Stimulated activated CD8-positive, alpha-beta memory T cell treated with anti-CD3 and anti-CD28 coated beads, Interleukin-4, amount 100 ng/mL, for 1 hour (primary cell): ENCODE results near the gene ADAMTS14.

Experiments
- DNase-seq, 2 donors: peaks; one replicate each; pipeline ENCODE4 v3.0.0-alpha.2; 2020; ENCODE audit warnings: low read depth in 2 of 2, low spot score in 1 of 2

Gene ADAMTS14

DNA sequence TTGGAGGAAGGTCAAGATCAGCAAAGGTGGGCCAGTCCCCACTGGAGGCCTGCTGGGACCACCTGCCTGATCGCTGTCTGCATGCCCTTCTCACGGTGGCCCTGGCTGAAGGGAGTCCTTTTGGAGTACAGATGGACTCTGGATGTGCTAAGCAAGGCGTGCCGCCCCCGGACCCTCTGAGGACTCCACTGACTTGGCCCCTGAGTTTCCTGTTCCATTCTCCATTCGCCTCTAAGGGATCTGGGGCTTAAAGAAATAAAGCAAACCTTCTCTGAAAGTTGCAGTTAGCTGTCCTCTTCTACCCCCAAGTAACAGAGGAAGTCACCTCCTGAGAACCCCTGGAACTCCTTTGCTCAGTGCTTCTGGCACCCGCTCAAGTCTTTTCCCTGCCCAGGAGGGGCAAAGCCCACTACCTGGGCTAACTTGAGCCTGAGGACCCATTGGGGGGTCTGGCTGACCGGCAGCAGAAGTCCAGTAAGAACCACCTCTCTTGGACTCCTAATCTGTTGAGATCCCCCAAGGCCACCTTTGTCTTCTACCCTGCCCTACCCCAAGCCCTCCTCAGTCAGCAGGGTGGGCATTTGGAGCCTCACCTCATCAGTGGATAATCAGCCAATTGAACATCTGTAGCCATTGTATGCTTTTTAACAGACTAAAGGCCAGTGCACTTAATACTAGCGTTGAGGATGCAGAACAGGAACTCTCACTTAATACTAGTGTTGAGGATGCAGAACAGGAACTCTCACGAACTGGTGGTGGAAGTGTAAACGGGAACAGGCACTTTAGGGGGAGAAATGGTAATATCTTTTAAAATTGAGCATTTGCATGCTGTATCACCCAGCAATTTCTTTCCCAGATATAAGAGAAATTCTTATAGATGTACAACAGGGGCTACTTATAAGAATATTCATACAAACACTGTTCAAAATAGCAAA lies 110.7 kb downstream of the ADAMTS14 start:
- DNase-seq = no peak

DNA sequence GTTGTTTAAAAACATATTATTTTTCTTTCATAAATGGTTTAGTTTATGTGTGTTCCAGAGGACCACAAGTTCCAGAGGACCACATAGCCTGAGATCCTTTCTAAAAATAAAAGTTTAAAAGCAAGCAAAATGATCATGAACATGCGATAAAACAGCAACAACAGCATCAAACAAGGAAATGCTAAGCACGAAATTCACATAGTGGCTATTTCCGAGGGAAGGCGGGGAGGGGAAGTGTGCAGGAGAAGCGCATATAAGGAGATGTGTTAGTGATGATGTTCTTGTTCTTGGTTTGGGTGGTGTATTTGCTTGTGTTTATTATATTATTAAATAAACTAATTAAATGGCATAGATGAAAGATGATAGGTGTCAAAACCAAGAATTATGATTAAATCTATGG lies 111.7 kb downstream of the ADAMTS14 start:
- no peak for DNase-seq

DNA sequence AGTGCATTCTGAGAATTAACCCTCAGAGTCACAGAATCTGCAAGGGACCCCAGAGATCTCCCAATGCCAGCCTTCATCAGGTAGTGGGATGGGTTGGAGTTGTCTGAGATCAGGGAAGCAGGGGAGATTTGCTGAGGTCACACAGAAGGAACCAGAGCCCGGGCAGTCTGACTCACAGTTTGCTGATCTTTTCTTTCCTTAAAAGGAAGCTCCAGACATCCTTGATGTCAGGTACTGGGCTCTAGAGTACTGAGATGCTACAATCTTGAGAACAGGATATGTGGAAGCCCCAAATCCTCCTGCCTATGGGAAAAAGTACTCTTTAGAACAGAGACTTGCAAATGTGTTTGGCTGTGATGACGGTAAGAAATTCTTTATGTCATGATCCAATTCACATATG lies 112.2 kb downstream of the ADAMTS14 start:
- no peak for DNase-seq

DNA sequence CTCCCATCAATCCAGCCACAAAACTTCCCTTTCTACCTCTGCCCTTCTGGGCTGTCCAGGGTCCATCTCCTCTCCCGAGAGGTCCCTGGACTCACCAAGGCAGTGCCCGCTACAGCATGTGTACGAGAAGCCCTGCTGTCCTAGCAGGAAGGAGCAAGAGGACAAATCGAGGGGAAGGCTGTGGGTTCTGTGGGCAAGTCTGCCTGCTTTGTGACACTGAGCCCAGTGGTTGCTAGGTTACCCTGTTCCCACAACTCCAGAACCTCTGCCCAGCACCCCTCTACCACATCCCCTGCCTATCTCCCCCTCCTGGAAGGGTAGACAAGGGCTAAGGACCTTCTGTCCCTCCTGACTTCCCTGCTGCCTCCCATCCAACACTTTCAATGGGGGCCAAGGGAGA lies 112.9 kb downstream of the ADAMTS14 start, which contains the start of gene TBATA:
Gene TBATA, minus strand, starts transcription at position 188 of the 400 bp plus-strand sequence. CDS start 1,998 bp downstream, outside the sequence.
- no peak for DNase-seq

DNA sequence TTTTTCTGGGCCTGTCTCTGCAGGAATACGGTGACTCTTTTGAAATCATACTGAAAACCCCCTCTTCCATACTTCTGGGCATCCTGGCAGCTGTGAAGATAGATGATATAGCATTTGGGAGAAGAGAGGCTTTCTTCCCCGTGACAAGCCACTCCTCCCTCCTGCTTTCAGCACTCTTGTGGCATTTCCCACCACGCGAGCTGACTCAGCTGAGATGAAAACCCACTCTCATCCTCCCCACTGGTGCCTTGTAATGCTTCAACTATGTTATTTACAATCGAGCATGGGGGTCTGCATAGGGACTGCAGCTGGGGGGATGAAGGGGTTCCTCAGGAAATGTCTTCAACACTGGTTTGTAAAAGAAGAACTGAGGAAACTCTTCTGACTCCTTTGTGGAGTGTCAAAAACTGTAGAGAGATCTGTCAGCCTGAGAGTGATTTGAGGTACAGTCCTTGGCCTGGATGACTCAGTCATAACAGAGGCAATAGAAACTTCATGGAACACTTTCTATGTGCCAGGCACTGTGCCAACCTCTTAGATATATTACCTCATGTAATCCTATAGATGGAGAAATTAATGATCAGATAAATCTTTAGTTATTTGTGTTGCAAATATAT lies 114.6 kb downstream of the ADAMTS14 start:
- DNase-seq = no peak

DNA sequence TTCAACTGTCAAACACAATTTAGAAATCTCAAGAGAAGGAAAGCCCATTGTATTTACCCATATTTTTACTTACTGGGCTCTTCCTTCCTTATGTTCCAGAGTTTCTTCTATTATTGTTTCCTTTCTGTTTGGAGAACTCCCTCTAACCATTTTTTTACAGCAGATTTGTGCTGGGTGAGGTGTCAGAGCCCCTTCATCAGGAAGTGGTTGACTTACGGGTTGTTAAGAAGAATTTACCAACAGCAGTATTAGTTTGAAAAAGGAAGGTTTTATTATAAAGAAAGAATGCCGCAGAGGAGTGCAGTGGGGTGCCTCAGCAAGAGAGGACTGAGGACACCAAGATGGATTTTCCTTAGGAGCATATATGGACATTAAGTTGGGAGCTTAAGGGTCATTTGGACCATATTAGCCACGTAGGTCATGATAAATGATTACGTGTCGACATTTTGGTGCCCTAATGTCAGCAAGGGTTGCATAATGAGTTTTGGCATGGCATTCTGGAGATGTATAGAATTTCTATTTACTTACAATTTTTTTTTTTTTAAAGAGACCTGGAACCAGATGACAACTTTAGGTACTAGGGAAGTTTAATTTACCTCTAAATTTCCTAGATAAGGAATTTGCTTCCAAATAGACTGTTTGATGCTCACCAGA lies 119.2 kb downstream of the ADAMTS14 start:
- no peak for DNase-seq

DNA sequence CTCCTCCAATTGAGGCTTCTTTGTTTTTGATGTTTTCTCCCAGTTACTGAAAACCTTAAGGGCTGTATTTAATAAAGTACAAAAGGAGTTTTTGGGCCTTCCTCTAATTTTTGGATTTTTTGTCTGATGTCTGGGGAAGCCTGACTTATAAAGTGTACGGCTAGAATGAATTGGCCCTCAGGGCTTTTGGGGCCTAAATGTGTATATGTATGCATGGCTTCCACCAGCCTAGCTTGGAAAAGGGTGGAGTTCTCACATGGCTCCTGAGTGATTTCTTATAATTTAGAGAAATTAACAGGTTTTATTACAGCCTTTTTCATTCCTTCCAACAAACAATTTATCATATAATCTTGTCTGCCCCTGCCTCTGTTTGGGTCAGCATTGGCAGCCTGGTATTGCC lies 123.3 kb downstream of the ADAMTS14 start:
- DNase-seq = no peak

DNA sequence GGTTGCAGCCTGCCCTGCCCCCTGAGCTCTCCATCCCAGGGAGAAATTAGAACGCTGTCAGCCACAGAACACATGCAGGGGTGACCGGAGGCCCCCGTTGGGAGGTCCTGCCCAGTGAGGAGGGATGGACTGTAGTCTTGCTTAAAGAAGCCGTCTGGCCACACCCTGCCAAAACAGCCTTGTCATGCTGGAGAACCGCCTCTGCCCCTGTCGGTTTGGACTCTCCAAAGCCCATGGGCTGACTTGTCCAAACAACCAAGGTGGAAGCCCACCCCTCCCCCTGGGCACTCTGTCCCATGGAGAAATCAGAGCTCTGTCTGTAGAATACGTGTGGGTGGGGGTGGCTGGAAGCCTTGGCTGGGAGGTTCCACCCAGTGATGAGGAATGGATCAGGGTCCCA lies 125.5 kb downstream of the ADAMTS14 start:
- no peak for DNase-seq

DNA sequence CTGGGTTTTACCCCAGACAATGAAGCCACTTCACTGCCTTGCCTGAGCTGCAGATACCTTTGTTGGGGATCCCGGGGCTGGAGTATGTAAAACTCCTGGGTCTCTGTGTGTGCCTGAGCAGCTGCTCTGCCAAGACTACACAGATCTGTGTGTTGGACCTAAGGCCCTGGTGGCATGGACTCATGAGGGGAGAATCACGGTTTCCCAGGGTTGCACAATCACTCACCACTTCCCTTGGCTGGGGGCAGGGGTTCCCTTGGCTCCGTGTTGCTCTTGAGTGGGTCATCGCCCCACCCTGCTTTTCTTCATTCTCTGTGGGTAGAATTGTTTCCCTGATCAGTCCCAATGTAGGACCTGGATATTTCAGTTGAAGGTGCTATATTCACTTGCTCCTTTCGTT lies 126.8 kb downstream of the ADAMTS14 start:
- no peak for DNase-seq

DNA sequence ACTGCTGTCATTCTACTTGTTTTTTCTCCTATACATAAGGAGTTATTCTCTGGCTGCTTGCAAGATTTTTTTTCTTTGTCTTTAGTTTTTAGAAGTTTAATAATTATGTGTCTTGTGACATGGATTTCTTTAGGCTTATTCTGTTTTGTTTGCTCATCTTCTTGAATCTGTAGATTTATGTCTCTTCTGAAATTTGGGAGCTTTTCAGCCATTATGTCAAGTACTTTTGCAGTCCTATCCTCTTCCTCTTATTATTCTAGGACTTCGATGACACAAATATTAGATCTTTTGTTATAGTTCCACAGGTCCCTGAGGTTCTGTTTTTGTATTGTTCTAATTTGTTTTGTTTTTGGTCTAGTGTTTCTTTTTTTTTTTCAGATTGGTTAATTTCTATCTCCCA lies 129.5 kb downstream of the ADAMTS14 start:
- DNase-seq = no peak

DNA sequence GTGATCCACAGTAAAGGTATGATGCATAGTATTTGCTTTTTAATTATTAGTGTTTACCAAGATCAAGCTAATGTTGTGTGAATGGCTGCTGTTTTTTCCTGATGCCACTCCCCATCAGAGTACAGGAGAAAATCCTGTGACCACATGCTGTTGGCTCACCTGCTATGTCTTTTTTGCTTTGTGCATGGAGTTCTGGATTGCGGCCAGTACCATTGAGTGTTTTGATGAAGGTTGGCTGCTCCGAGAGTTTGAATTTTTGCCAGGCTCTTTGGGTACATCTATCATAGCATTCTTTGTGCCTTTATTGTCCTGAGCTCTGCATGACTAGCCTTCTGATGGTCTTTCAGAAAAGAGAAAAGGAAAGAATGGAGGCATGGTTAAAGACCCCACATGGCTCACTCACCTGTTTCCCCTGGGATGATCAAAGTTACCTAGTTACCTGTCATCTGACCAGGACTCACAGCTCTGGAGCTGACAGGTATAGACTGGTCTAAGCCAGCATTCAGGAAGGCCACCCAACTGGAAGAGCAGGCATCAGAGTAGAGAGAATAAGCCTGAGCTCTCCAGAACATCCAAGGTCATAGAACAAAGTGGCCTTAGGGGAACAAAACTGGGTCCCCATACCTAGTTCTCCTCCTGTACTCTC lies 131.6 kb downstream of the ADAMTS14 start:
- DNase-seq = no peak

DNA sequence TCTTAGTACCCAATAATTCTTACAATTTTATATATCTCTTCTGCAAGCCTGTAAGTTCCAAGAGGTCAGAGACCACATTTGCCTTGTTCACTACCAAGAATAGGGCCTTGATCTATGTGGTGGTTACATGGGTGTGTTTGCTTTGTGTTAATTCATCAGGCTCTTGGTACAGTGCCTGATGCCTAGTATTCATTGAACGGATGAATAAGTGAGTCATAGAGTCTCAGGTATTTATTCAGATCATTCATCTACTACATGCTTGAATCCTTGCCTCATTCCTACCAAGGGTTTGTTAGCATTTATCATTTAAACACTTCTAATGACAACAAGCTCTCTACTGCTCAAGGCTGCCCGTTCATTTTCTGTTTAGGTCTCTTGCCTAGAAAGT lies 132.1 kb downstream of the ADAMTS14 start:
- DNase-seq = no peak

DNA sequence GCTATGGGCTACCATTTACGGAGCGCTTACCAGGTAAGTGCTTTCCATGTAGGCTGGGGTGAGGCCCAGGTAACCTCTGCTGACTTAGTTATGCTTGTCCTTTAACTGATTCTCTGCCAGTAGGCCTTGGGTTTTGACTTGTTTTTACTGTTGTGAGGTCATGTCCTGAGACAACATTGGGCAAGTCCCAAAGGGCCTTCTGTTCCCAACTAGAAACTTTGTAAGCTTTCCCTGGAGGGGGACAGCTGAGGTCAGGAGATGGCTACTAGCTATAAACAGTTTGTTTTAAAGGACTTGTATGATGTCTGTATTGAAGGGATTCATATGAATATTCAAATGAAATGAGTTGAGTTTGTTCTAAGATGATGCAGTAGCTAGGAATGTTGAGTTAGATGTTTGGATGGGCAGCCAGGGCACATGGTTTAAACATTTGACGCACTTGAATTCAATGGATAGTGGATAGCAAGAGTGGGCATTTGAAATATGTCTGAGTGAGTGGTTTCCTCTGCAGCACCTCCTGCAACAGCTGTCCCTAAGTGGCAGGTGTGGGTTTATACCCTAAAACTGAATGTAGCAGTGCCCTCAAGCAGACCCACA lies 133.4 kb downstream of the ADAMTS14 start:
- DNase-seq = no peak

DNA sequence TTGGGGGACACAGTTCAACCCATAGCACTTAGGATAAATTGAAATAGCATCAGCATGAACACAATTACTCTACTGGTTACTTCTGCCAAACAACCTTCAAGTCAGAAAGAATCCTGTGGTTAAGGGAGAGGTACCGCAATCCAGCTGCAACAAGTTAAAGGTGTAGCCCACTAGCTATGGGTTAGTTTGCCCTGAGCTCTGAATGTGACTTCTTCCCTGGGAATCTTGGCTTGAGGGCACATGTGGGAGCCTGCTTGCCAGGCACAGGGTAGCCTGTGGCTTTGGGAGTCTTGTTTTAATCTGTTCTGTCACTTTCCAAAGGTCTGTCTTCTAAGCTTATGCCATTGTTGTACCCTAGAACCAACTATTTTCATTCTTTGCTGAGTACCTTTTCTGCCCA lies 134.5 kb downstream of the ADAMTS14 start:
- no peak for DNase-seq

DNA sequence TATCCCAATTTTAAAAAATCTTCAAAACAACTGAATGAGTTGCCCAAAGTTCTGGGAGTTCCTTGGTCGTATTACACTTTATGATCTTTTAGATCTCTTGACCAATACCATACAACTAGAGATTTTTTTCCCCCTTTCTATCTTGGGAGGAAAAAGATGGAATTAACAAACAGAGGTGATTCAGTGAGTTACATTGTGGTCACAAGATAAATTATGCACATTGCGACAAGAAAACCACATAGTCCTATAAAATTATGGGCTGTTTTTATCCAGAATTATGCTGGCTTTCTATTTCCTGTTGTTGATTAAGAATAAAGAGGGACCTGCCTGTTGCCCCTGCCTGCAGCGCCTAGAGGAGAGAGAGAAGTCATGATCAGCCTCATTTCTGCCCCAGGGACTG lies 135.2 kb downstream of the ADAMTS14 start:
- no peak for DNase-seq

DNA sequence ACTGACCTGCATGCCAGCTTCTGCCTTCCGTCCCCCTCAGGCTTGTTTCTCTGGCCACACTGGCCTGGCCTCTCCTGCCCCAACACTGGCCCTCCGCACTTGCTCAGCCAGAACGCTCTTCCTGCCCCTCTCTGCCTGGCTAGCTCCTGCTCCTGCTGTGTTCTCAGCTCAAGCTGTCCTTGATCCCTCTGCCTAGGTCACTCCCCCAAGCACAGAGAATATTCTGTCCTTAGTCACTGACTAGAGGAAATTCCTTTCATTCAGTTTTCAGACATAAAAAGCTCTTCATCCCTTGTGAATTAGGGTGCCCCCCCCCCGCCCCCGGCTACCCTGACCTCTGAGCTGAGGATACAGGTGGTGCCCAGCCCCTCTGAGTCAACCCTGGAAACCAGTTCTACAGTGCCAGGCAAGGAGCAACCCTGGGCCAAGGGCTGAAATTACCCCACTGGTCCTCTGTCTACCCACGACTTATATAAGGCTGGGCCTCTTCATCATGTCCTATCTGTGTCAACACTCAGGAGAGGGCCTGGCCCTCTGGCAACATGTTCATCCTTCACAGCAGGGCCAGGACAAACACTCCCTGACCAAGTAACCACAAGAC lies 136.8 kb downstream of the ADAMTS14 start:
- DNase-seq = no peak

DNA sequence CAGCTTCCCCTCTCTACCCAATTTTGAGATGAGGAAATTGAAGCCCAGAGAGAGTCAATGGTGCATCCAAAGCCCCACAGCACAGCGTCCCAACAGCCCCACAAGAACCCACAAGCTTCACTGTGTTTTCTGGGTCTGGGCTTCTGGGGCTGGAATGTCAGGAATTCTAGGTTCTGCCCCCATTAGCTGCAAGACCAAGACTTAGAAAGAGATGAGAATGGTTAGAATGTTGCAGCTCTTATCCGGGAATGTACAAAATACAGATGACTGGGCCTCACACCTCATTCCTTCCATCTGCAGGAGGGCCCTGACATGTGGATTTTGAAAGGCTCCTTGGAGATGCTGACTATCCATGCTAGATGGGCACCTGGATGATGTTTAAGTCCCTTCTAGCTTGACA lies 137.4 kb downstream of the ADAMTS14 start:
- no peak for DNase-seq

DNA sequence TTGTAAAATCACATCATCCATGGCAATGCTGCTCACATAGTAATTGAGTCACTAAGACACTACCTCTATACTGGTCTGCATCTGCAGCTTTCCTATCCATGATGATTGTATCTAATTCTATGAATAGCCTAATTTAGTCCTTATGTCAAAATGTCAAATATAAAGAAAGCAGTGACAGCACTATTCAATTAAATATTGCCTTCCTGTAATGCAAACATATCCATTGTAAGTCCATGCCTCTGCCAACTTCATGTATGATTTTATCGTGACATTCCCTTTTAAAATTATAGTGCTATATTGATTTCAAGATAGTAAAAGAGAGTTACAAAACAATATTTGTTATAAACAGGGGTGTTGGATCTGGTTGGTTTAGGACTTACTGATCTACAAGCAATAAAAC lies 138.7 kb downstream of the ADAMTS14 start:
- DNase-seq = no peak

DNA sequence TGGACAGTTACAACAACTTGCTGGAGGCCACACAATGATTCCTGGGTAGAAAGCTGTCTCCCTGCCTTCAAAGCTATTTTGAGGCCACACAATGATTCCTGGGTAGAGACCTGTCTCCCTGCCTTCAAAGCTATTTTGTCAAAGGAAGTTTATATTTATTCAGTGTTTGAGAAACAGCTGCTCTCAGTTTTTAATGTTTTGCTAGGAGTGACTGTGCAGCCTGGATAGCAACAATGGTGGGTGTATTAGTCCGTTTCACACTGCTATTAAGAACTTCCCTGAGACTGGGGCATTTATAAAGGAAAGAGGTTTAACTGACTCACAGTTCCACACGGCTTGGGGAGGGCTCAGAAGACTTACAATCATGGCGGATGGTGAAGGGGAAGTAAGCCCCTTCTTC lies 139.6 kb downstream of the ADAMTS14 start:
- no peak for DNase-seq
